GM19395 (cell line): ENCODE results near the gene CCDC117.
A peak's percentile ranks its signal among the peaks of the same experiment; 100 is the strongest.
"Not testable (repeated sequence)": the region's sequence is repeated elsewhere in the genome, so short reads cannot be mapped to it uniquely, and the experiment has no call there.

Experiments used
- ATAC-seq: cut with Tn5 transposase; IDR thresholded peaks from one replicate; pipeline ENCODE4 v1.9.1; 2021; ENCODE audit warnings: mild to moderate bottlenecking, moderate library complexity; ENCODE audit not compliant: unreplicated experiment

The CCDC117 gene, protein sequence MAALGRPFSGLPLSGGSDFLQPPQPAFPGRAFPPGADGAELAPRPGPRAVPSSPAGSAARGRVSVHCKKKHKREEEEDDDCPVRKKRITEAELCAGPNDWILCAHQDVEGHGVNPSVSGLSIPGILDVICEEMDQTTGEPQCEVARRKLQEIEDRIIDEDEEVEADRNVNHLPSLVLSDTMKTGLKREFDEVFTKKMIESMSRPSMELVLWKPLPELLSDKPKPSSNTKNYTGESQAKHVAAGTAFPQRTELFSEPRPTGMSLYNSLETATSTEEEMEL

DNA sequence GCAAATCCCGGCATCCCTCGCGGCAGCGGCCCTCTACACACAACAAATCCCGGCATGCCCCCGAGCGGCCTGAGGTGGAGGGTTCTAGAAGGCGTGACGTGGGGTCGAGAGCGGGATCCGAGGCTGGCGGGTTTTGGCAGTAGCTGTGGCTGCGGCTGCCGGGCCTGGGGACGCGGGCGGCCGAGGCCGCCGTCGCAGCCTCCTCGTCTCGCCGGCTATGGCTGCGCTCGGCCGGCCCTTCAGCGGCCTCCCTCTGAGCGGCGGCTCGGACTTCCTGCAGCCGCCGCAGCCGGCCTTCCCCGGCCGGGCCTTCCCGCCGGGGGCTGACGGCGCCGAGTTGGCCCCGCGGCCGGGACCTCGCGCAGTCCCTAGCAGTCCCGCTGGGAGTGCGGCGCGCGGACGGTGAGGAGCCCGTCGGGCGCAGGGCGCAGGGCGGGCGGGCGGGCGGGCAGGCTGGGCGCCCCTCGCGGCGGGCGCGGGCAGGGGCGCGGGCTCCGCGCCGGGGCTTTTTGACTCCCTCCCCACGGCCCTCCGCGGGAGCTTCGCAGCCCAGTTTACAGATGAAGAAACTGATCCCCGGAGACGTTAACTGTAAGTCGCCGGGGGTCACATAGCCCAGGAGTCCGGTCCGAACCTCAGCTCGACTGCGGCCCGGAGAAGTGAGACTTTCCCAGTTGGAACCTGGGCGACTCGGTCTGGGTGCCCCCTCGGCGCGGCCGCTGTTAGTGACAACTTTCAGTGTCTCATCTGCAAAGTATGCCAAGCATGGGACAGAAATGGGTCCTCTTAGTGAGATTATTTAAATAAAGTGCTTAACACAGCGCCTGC, at the start of gene CCDC117:
Gene CCDC117, plus strand, starts transcription at position 63 of the 828 bp plus-strand sequence. Its CDS starts 155 bp downstream, at position 218.
- peak; percentile 92 for ATAC-seq

DNA sequence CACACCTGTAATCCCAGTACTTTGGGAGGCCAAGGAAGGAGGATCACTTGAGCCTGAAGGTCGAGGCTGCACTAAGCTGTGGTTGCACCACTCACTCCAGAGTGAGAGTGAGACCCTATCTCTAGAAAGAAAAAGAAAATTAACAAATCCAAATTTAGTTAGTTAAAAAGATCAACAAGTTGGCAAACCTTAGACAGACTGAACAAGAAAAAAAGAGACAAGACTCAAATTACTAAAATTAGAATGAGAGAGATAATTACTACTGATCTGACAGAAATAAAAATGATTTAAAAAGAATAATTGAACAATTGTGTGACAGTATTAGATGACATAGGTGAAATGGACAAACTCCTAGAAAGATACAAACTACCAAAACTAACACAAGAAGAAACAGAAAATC, 44.5 kb upstream of the CCDC117 start:
- no peak for ATAC-seq

DNA sequence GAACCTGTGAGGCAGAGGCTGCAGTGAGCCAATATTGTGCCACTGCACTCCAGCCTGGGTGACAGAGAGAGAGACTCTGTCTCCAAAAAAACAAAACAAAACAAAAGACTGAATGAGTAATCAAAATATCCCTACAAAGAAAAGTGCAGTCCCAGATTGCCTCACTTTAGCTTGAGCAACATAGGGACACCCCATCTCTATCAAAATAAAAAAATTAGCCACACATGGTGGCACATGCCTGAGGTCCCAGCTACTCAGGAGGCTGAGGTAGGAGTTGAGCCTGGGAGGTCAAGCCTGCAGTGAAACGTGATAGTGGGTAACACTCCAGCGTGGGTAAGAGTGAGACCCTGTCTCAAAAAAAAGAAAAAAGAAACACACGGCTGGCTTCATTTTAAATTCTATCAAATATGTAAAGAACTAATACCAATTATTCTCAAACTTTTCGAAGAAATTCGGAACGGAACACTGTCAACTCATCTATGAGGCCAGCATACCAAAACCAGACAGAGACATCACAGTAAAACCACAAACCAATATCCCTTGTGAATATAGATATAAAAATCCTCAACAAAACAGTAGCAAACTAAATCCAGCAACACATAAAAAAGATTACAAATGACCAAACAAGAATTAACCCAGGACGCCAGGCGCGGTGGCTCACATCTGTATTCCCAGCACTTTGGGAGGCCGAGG, 43.7 kb upstream of the CCDC117 start:
- ATAC-seq, result no peak

DNA sequence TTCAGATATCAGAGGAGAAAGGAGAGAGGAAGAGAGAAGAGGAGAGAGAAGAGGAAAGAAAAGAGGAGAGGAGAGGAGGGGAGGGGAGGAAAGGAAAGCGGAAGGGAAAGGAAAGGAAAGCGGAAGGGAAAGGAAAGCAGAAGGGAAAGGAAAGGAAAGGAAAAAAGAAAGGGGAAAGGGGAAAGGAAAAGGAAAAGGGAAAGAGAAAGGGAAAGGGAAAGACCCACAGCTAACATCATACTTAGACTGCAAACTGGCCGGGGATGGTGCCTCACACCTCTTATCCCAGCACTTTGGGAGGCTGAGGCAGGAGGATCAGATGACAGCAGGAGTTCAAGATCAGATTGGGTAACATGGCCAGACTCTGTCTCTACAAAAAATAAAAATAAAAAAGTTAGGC, 42.3 kb upstream of the CCDC117 start:
- ATAC-seq, result no peak

DNA sequence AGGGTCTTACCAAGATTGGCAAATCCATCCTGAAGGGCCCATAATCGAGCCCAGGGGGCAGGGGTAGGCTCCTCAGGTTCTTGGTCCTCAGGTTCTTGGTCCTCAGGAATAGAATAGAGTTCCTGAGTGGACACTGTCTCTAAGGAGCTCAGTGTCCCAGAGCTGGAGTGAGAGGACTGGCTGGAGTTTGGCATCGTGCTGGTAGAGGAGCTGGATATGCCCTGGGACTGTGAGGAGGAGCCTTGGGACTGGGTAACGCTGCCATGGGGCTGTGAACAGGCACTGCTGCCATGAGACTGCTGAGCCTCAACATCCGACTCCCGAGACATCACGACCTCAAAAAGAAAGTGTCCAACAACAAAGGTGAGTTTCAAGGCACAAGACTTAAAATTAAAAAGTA, 38.1 kb upstream of the CCDC117 start:
- ATAC-seq, result no peak

DNA sequence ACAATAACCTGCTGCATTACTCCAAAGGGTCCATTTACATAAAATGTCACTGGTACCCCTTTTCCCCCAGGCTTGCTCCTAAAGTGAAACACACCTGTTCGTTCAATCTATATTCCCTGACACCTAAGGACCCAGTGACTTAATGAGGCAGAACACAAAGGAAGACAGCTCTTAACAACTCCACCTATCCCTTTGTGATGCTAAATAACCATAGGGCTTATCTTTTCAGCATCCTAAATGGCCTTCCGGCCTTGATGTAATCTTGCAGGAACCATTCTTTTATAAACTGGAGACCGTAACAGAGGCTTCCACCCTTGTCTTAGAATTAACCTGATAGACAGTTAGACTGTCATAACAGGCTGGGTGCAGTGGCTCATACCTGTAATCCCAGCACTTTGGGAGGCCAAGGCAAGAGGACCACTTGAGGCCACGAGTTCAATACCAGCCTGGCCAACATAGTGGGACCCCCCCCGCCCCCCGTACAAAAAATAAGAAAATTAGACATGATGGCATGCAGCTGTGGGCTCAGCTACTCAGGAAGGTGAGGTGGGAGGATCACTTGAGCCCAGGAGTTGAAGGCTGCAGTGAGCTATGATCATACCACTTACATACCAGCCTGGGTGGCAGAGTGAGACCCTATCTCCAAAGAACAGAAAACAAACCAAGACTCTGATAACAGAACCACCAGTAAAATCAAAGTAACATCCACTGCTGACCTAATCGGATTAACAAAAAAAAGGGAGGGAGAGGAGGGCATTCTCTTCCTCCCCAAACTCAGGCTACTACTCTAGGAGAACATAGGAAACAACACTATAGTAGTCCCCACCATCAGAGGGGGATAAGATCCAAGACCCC, 36.0 kb upstream of the CCDC117 start:
- no peak for ATAC-seq

DNA sequence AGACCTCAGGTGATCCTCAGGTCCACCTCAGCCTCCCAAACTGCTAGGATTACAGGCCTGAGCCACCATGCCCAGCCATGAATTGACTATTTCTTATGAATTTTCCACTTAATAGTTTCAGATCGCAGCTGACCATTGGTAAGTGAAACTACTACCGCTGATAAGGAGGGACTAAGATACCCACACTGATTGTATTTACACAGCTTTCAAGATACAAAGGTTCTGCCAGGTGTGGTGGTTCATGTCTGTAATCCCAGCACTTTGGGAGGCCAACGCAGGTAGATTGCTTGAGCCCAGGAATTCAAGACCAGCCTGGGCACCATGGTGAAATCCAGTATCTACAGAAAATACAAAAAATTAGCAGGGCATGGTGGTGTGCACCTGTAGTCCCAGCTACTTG, 34.8 kb upstream of the CCDC117 start:
- no peak for ATAC-seq

DNA sequence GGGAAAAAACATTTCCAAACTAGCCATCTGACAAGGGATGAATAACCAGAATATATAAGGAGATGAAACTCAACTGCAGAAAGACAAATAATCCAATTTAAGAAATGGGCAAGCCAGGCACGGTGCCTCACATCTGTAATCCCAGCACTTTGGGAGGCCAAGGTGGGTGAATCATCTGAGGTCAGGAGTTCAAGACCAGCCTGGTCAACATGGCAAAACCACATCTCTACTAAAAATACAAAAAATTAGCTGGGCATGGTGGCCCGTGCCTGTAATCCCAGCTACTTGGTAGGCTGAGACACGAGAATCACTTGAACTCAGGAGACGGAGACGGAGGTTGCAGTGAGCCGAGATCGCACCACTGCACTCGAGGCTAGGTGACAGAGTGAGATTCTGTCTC, 33.6 kb upstream of the CCDC117 start:
- ATAC-seq, result not testable (repeated sequence)

DNA sequence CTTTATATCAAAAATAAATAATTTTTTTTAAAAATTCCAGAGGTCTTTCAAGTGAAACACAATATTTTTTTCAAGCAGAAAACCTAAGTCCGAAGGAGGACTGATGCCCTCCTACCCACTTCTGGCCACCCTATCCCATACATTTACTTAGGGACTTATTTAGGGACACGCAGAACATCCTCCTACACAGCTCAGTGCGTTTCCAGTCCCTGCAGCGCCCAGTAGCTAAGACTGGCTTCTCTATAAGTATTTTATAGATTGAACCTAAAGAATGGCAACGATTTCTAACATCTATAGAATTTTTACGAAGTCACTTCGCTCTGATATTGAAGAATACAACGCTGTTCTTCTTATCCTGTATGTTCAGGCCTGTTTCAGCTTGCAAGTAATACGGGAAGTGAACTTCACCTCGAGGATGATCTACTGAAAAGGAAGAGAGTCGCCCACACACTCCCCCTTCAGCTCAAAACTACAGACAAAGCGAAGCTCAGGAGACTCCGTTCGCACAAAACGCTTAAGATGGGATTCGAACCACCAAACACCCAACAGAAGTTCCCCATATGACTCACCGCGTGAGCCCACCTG, 31.2 kb upstream of the CCDC117 start:
- peak; percentile 4 for ATAC-seq

DNA sequence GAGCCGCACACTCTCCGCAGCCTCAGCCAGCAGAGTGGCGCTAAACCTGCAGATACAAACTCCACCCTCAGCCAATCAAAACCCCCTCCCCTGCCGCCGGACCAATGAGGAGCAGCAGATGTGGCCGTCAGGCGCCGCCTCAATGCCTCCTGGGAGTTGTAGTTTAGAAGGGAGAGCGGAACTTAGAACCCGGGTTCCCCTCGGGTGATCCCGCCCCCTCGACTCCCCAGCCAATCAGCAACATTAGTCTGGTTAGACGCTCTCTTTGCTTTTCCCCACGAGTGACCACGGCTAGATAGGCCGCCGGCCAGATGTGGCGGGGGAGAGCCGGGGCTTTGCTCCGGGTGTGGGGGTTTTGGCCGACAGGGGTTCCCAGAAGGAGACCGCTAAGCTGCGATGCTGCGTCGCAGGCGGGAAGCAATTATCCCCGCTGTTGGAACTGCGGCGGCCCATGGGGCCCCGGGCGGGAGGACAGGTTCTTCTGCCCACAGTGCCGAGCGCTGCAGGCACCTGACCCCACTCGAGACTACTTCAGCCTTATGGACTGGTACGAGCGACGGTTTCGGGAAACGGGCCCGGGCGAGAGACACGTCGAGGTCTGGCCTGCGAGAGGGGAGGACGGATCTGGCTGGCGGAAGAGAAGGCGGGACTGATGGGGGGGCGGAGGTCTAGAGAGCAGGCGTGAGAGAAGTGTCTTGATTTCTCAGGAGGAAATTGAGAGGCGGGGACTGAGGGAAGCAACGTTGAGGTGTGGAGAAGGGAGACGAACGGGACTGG, 30.5 kb upstream of the CCDC117 start, which contains the start of the genes CHEK2 and HSCB:
Gene CHEK2, minus strand, starts transcription at position 36 of the 777 bp plus-strand sequence. CDS start 7,099 bp downstream, outside the sequence.
Gene HSCB, plus strand, starts transcription at position 255 of the 777 bp plus-strand sequence. Its CDS starts 57 bp downstream, at position 312.
- ATAC-seq, result peak; percentile 91

DNA sequence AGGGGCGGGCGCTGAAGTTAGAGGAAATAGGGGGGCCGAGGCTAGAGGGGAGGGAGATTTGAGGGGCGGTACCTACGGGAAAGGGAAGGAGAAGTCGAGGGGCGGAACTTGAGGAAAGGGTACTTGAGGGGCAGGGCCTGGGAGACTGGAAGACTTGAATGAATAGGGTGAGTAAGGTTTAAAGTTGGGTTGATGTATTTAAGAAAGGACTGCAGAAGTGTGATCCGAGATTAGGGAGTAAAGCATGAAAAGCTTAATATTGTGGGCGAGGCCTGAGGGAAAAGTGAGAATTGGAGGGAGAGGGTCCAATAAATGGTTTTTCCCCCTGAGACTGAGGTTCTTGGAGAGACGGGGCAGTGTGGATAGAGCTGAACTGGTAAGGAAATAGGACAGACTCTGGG, 29.9 kb upstream of the CCDC117 start:
- no peak for ATAC-seq

DNA sequence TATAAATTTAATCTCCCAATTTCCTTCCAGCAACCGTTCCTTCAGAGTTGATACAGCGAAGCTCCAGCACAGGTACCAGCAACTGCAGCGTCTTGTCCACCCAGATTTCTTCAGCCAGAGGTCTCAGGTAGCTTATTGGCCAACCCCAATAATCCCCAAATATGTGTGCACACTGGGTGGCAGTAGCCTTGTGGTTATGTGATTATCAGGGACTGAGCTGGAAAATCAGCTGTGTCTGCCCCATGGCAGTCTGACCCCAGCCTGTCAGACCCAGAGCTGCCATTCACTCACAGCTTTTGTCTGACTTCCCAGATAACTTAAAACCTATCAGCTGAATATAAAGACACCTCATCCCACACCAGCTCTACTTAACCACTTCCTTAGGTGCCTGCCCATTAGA, 28.6 kb upstream of the CCDC117 start:
- ATAC-seq, result no peak

DNA sequence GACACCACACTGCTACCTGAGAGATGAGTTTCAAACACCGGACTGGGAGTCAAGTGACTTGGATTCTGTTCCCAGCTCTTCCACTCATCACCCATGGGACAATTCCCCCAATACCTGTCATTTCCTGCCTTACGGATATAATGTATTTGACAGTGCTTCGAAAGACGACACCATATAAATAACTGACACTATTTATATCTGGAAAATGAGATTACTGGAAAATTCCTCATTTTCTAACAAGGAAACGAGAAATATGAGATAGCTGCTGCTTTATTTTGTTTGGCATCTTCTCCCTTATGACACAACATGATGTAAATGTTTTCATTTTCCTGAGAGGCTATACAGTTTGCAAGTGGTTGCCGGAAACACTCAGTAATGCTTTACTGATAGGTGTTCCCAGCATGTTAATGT, 22.0 kb upstream of the CCDC117 start:
- ATAC-seq, result no peak

DNA sequence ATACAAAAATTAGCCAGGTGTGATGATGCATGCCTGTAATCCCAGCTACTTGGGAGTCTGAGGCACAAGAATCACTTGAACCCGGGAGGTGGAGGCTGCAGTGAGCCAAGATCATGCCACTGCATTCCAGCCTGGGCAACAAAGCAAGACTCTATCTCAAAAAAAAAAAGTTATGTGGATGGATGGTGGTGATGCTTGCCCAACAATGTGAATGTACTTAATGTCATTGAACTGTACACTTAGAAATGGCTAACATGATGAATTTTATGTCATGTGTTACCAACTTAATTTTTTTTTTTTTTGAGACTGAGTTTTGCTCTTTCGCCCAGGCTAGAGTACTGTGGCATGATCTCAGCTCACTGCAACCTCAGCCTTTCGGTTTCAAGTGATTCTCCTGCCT, 18.0 kb upstream of the CCDC117 start:
- ATAC-seq, result not testable (repeated sequence)

DNA sequence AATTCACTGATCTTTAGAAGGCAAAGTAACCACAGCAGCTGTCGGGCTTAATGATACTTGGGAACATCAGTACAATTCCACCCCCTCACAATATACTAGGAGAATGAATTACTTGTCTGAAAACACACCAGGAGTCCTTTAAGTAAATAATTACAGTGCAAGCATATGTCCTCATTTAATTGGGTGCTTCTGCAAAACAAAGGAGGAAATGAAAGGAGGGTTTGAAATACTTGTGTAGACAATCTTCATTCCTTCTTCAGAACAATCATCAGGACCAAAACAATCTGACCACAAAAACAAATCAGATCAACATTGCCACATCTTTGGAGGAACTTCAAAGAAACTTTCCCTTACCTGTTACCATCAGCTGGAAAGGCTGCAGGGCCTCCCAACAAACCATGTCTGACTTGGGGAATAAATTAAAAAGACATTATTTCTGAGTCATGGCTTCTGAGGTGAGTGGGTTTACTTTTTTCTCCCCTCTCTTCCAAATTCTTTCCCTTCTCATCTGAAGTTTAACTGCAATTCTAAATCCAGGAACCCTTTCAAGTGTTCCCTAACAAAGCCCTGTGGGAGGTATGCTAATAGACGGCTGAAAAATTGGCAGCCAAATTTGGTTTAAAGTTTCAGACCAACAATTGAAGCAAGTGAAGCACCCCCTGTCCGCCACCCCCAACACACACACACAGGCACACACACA, 12.5 kb upstream of the CCDC117 start:
- ATAC-seq, result no peak

DNA sequence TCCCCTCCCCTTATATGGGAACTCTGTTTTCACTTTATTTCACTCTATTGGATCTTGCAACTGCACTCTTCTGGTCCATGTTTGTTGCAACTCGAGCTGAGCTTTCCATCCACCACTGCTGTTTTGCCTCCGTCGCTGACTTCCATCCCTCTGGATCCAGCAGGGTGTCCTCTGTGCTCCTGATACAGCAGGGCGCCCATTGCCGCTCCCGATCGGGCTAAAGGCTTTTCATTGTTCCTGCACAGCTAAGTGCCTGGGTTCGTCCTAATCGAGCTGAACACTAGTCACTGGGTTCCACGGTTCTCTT, 11.1 kb upstream of the CCDC117 start:
- ATAC-seq, result no peak

DNA sequence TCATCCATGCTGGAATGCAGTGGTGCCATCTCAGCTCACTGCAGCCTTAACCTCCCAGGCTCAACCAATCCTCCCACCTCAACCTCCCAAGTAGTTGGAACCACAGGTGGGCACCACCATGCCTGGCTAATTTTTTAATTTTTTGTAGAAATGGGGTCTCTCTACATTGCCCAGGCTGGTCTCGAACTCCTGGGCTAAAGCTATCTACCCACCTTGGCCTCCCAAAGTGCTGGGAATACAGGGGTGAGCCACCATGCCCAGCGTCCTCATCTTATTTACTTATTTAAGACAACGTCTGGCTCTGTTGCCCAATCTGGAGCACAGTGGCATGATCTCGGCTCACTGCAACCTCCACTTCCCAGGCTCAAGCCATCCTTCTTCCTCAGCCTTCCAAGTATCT, 10.5 kb upstream of the CCDC117 start:
- not testable (repeated sequence) for ATAC-seq

DNA sequence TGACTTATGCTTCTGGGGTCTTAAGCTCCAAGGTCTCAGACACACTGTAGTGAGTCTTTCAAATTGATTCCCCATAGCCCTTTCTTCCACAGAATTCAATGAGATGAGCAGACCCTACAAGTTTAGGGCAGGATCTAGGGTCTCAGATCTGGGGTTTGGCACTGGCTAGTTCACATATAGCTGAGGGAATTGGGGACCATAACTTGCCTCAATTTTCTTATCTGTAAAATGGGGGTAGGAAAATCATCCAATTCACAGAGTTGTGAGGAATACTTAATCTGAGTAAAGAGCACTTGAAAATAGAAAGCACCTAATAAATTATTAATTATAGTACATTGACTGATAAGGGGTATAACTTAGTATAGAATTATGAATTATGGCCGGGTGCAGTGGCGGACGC, 5.9 kb upstream of the CCDC117 start:
- no peak for ATAC-seq
